ENCODE results near the gene RUNX3. TPM values are rescaled to one million over a fixed set of nuclear protein-coding genes. Genes with fewer than 3 reads are reported as not detected.

The RUNX3 gene
- total RNA-seq, 1 experiment from 2014 or later, result 0.33 TPM

DNA sequence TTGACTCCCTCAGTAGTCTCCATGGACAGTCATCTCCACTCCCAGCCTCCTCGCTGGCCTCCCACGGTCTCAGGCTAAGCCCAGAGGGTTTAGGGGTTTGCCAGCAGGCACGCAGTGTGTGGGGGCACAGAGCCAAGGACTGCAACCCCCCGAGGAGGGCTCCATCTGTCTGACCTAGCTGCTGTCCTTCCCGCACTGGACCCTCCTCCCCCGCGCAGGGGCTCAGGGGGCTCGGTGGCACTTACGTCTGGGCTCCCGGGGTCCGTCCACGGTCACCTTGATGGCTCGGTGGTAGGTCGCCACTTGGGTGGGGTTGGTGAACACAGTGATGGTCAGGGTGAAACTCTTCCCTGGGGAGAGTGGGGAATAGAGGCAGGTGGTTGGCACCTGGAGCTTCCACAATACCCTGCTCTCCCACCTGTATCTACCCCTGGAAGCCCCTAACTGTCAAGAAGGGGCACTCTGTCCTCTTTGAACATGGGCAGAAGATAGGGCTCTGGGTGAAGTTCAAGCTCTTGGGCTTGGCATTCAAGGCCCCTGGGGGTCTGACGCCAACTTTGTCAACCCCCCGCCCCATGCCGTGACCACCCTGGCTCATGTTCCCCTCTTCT, 11.0 kb downstream of the RUNX3 start:
- peaks cover 4% of the 10 kb centered on the region for H3K27me3 Mint-ChIP-seq (ENCODE audit: low read depth)

More for the DNA sequence above, 11.0 kb downstream of the RUNX3 start:
- Histone ChIP-seq H4K91ac (ENCODE audit: insufficient read length, low read depth, low read length) (no peak overlapping the region), H2AFZ (ENCODE audit: low read length) (no peak overlapping the region), H3K18ac (ENCODE audit: insufficient read length, low read depth, low read length) (no peak overlapping the region), H2BK15ac (ENCODE audit: low read depth, low read length) (no peak overlapping the region), H3K27ac (ENCODE audit: insufficient read length, low read depth, low read length) (no peak overlapping the region), H3K4me1 (ENCODE audit: insufficient read depth, low read length) (no peaks in the 10 kb centered on the region; the same call in 1 of the 2 replicates), H4K8ac (replicated peaks; ENCODE audit: insufficient read length, low read depth, low read length) (no peak overlapping the region), H3K23ac (ENCODE audit: insufficient read length, low read depth, low read length) (no peak overlapping the region), H3K9ac (ENCODE audit: extremely low read depth, insufficient read length, low read length) (no peak overlapping the region), H3K27me3 (ENCODE audit: insufficient read depth, low read length) (no peaks in the 10 kb centered on the region), H2AK5ac (ENCODE audit: insufficient read length, low read length) (no peak overlapping the region), H2BK12ac (ENCODE audit: insufficient read length, low read depth, low read length) (no peak overlapping the region), H2BK120ac (ENCODE audit: low read depth, low read length, poor library complexity, severe bottlenecking) (no peak overlapping the region), H3K23me2 (ENCODE audit: insufficient read length, low read depth, low read length, poor library complexity, severe bottlenecking) (no peaks in the 10 kb centered on the region), H3K4me2 (ENCODE audit: insufficient read depth, insufficient read length, low read length) (no peak overlapping the region), H2BK20ac (ENCODE audit: low read depth, low read length, poor library complexity, severe bottlenecking) (no peak overlapping the region), H3K79me2 (ENCODE audit: insufficient read depth, low read length) (no peaks in the 10 kb centered on the region), H3K14ac (ENCODE audit: insufficient read depth, low read length) (no peak overlapping the region), H3K56ac (ENCODE audit: insufficient read length, low read depth, low read length) (no peak overlapping the region), H4K5ac (ENCODE audit: insufficient read length, low read depth, low read length) (no peak overlapping the region), H2BK5ac (ENCODE audit: insufficient read length, low read length) (no peak overlapping the region), H4K20me1 (ENCODE audit: control insufficient read depth, insufficient read depth, insufficient read length) (no peaks in the 10 kb centered on the region), H3K9me3 (ENCODE audit: control insufficient read depth, low read depth, low read length) (no peaks in the 10 kb centered on the region), H3T11ph (ENCODE audit: low read length) (no peak overlapping the region), H3K79me1 (ENCODE audit: insufficient read depth, low read depth, low read length, poor library complexity, severe bottlenecking) (no peaks in the 10 kb centered on the region), H3K4ac (ENCODE audit: low read depth, low read length) (no peak overlapping the region)
- no CpG with 5 or more reads among the region's 17 CpGs for WGBS (ENCODE audit: extremely low coverage, insufficient read length, low lambda C conversion rate)
- H3K4me3 Mint-ChIP-seq, result no peak overlapping the region
- peak overlapping the region in 1 of 3 experiments; percentile 48; a peak in 1 of 7 replicates for H3K27ac Mint-ChIP-seq
- no peak for DNase-seq
- peaks cover 0 to 13% of the 10 kb centered on the region in 2 experiments; a peak in 3 of 4 replicates for H3K4me1 Mint-ChIP-seq
- no peaks in the 10 kb centered on the region for H3K9me3 Mint-ChIP-seq
- H3K36me3 Mint-ChIP-seq (ENCODE audit: insufficient read depth in 1 of 3, low read depth in 3 of 3), result no peaks in the 10 kb centered on the region
- TF ChIP-seq, protein P1, sequence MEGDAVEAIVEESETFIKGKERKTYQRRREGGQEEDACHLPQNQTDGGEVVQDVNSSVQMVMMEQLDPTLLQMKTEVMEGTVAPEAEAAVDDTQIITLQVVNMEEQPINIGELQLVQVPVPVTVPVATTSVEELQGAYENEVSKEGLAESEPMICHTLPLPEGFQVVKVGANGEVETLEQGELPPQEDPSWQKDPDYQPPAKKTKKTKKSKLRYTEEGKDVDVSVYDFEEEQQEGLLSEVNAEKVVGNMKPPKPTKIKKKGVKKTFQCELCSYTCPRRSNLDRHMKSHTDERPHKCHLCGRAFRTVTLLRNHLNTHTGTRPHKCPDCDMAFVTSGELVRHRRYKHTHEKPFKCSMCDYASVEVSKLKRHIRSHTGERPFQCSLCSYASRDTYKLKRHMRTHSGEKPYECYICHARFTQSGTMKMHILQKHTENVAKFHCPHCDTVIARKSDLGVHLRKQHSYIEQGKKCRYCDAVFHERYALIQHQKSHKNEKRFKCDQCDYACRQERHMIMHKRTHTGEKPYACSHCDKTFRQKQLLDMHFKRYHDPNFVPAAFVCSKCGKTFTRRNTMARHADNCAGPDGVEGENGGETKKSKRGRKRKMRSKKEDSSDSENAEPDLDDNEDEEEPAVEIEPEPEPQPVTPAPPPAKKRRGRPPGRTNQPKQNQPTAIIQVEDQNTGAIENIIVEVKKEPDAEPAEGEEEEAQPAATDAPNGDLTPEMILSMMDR (conservative IDR thresholded peaks at IDR 0.05), result no peak

Measured in H9 (cell line).